ENCODE measurements around the gene MAB21L4.
A peak's percentile ranks its signal among the peaks of the same experiment; 100 is the strongest.

Gene MAB21L4

GRCh38 chr2:240898108-240898730 is 2.3 kb upstream of the MAB21L4 start:
- DNase-seq: no peak

- no peak for DNase-seq
Measured at GRCh38 chr2:240896871-240897692, 1.1 kb upstream of the MAB21L4 start.

- DNase-seq: no peak
Measured at GRCh38 chr2:240896394-240896793, 438 bp upstream of the MAB21L4 start.

GRCh38 chr2:240894836-240895558 is 959 bp downstream of the MAB21L4 start:
- DNase-seq: no peak

- no peak for DNase-seq
Measured at GRCh38 chr2:240894006-240894405, 1.9 kb downstream of the MAB21L4 start.

GRCh38 chr2:240893363-240893844 is 2.6 kb downstream of the MAB21L4 start:
- peak in 2 of 56 donors; percentile 30 to 45 for DNase-seq

GRCh38 chr2:240892925-240893324 is 3.0 kb downstream of the MAB21L4 start:
- no peak for DNase-seq

GRCh38 chr2:240892356-240892755 is 3.6 kb downstream of the MAB21L4 start:
- DNase-seq: peak in 3 of 56 donors; percentile 20 to 53 (median 23)

- DNase-seq: no peak
Measured at GRCh38 chr2:240891492-240892340, 4.2 kb downstream of the MAB21L4 start.

- DNase-seq: no peak
Measured at GRCh38 chr2:240890691-240891090, 5.3 kb downstream of the MAB21L4 start.

GRCh38 chr2:240889601-240890560 is 6.1 kb downstream of the MAB21L4 start:
- DNase-seq: no peak

GRCh38 chr2:240888890-240889573 is 6.9 kb downstream of the MAB21L4 start:
- DNase-seq: no peak

GRCh38 chr2:240888130-240888889 is 7.6 kb downstream of the MAB21L4 start:
- DNase-seq: no peak

- no peak for DNase-seq
Measured at GRCh38 chr2:240887631-240888030, 8.3 kb downstream of the MAB21L4 start.

- no peak for DNase-seq
Measured at GRCh38 chr2:240886678-240887609, 9.0 kb downstream of the MAB21L4 start.

- DNase-seq: no peak
Measured at GRCh38 chr2:240886023-240886565, 9.9 kb downstream of the MAB21L4 start.

- DNase-seq: no peak
Measured at GRCh38 chr2:240885566-240885965, 10.4 kb downstream of the MAB21L4 start.

All from amygdala (tissue), 56 donors.